WTC11 (cell line): ENCODE results near the gene CLASP1. TPM values are rescaled to one million over a fixed set of nuclear protein-coding genes. Genes with fewer than 3 reads are reported as not detected.
"Not testable (repeated sequence)": the region's sequence is repeated elsewhere in the genome, so short reads cannot be mapped to it uniquely, and the experiment has no call there.

Experiments
- ATAC-seq: fragments of 200-7000 bp; cut with Tn5 transposase; 2 replicates; pipeline ENCODE4 v1.10.0; 2021; ENCODE audit warnings: mild to moderate bottlenecking, moderate library complexity
- CTCF ChIA-PET: fragments of 300-600 bp; sonication (Branson Sonifier 250); formaldehyde crosslinking; loops from one replicate; lab custom pipeline; 2021; ENCODE audit warnings: antibody characterized with exemption; lab: Charles Lee
- POLR2A ChIA-PET: fragments of 350-600 bp; sonication (Branson Sonifier 250); formaldehyde crosslinking; loops from one replicate; lab custom pipeline; 2021; ENCODE audit warnings: antibody characterized with exemption; lab: Charles Lee
- DNase-seq: peaks from one replicate; pipeline ENCODE4 v3.0.0; 2021; ENCODE audit warnings: low spot score
- H3K27ac Mint-ChIP-seq: 2 replicates; pipeline ENCODE4 v1.8.0; 2021; ENCODE audit warnings: mixed read lengths
- H3K27me3 Mint-ChIP-seq: 2 replicates; pipeline ENCODE4 v1.8.0; 2021; ENCODE audit warnings: low read depth, mild to moderate bottlenecking, moderate library complexity, mixed read lengths
- H3K36me3 Mint-ChIP-seq: 2 replicates; pipeline ENCODE4 v1.8.0; 2021; ENCODE audit warnings: mixed read lengths
- H3K4me1 Mint-ChIP-seq: 2 replicates; pipeline ENCODE4 v1.8.0; 2022; ENCODE audit warnings: mixed read lengths
- H3K4me3 Mint-ChIP-seq: 2 replicates; pipeline ENCODE4 v1.8.0; 2021; ENCODE audit warnings: mild to moderate bottlenecking, moderate library complexity, mixed read lengths
- H3K9me3 Mint-ChIP-seq: 2 replicates; pipeline ENCODE4 v1.8.0; 2021; ENCODE audit warnings: mixed read lengths
- ATF1 ChIP-seq: sonication (generic); formaldehyde crosslinking; IDR thresholded peaks from 2 replicates; pipeline ENCODE4 v1.8.1; 2023; ENCODE audit warnings: mild to moderate bottlenecking, moderate library complexity, missing genetic modification reagents
- ESRRA ChIP-seq: sonication (generic); formaldehyde crosslinking; IDR thresholded peaks from 2 replicates; pipeline ENCODE4 v1.8.1; 2022; ENCODE audit warnings: mild to moderate bottlenecking, missing genetic modification reagents, borderline replicate concordance
- ETV6 ChIP-seq: sonication (generic); formaldehyde crosslinking; IDR thresholded peaks from 2 replicates; pipeline ENCODE4 v1.8.1; 2022; ENCODE audit warnings: mild to moderate bottlenecking, missing genetic modification reagents
- FOXK1 ChIP-seq: sonication (generic); formaldehyde crosslinking; IDR thresholded peaks from 2 replicates; pipeline ENCODE4 v1.8.0; 2022; ENCODE audit warnings: mild to moderate bottlenecking, moderate library complexity, missing genetic modification reagents
- GTF2I ChIP-seq: fragments of 250-450 bp; sonication (Bioruptor Pico); conservative IDR thresholded peaks from 2 replicates; pipeline ENCODE4 v1.4.0; 2021; ENCODE audit warnings: mild to moderate bottlenecking
- NFYB ChIP-seq: sonication (generic); formaldehyde crosslinking; conservative IDR thresholded peaks from 2 replicates; pipeline ENCODE4 v1.8.0; 2022; ENCODE audit warnings: low read depth, missing genetic modification reagents
- ZNF138 ChIP-seq: sonication (generic); formaldehyde crosslinking; conservative IDR thresholded peaks from 2 replicates; pipeline ENCODE4 v1.8.1; 2022; ENCODE audit warnings: mild to moderate bottlenecking, moderate library complexity, missing genetic modification reagents
- ZNF317 ChIP-seq: sonication (generic); formaldehyde crosslinking; IDR thresholded peaks from 2 replicates; pipeline ENCODE4 v1.8.1; 2023; ENCODE audit warnings: low read depth, mild to moderate bottlenecking, moderate library complexity, missing genetic modification reagents, borderline replicate concordance
- ZNF396 ChIP-seq: fragments of 250-450 bp; sonication (Bioruptor Pico); IDR thresholded peaks from 2 replicates; pipeline ENCODE4 v1.8.0; 2021; ENCODE audit warnings: mild to moderate bottlenecking, moderate library complexity, borderline replicate concordance
- total RNA-seq: library from RNA; stranded (reverse); gene quantifications from 3 replicates; pipeline ENCODE4 v1.2.3, GENCODE V29; 2021
- TF ChIP-seq, protein P1 (sequence below): sonication (generic); formaldehyde crosslinking; IDR thresholded peaks from 2 replicates; pipeline ENCODE4 v1.8.1; 2023; ENCODE audit warnings: mild to moderate bottlenecking, missing genetic modification reagents
- TF ChIP-seq, protein P2 (sequence below): fragments of 250-450 bp; sonication (Bioruptor Pico); IDR thresholded peaks from 2 replicates; pipeline ENCODE4 v1.8.0; 2021; ENCODE audit warnings: mild to moderate bottlenecking
- TF ChIP-seq, protein P3 (sequence below): sonication (generic); formaldehyde crosslinking; IDR thresholded peaks from 2 replicates; pipeline ENCODE4 v1.8.0; 2022; ENCODE audit warnings: missing genetic modification reagents

The CLASP1 gene
- total RNA-seq, 1 experiment from 2014 or later = 50.0 TPM

DNA sequence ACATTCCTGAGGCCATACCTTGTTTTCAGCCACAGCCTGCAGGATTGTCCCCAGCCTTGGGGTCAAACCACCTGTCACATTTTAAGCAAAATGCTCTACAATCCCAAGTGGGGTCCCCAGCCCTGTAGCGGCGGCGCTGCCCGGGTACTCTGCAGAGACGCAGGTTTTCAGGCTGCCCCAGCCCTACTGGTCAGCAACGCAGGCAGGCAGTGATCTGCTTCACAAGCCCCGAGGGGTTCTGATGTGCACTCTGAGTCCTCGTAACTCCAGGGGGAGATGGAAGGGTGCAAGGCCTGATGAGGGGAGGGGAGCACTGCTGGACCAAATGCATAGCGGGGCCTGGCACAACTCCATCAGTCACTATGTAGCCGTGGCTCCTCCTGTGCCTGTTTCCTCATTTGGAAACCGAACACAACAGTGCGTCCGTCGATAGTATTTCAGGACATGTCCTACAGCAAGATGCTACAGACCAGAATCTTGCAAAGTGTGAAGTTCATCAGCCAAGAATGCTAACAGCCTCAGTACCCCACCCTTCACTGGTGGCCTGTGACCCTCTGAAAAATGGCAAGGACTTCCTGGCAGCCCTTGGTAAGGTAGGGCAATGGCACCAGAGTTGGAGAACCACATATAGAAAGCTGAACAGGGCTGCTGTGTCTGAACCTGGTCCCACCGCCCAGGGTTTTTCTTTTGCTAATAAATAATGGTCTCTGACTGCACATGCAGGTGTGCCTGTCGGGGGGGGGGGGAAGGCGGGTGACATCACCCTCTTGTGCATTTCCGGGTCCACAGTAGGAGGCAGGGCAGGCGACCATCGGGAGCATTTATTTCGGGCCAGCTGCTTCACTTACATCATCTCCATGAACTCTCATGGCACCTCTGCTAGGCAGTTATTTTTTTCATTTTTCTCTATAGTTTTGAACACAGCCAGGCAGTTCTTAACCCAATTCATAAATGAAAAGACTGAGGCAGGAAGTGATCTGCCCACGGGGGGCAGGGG, 313.7 kb downstream of the CLASP1 start:
- Mint-ChIP-seq H3K36me3 (peaks cover 9% of the 10 kb centered on the region), H3K4me1 (peaks cover 22% of the 10 kb centered on the region), H3K9me3 (no peaks in the 10 kb centered on the region), H3K4me3 (no peak overlapping the region), H3K27ac (no peak overlapping the region), H3K27me3 (no peaks in the 10 kb centered on the region)
- POLR2A ChIA-PET = interaction anchor here (0.7 kb wide), 1 partner anchor 104 kb away, joined by 3 read pairs; no protein-coding TSS in a partner anchor
- ATAC-seq (no peak), DNase-seq (no peak)
- no peak for TF ChIP-seq NFYB (CRISPR knock-in tag)
- no peak for TF ChIP-seq FOXK1
- CTCF ChIA-PET = interaction anchor here (1.2 to 5.8 kb wide), 6 partner anchors 13 to 255 kb away, joined by 3 to 51 read pairs (median 16); no protein-coding TSS in a partner anchor

DNA sequence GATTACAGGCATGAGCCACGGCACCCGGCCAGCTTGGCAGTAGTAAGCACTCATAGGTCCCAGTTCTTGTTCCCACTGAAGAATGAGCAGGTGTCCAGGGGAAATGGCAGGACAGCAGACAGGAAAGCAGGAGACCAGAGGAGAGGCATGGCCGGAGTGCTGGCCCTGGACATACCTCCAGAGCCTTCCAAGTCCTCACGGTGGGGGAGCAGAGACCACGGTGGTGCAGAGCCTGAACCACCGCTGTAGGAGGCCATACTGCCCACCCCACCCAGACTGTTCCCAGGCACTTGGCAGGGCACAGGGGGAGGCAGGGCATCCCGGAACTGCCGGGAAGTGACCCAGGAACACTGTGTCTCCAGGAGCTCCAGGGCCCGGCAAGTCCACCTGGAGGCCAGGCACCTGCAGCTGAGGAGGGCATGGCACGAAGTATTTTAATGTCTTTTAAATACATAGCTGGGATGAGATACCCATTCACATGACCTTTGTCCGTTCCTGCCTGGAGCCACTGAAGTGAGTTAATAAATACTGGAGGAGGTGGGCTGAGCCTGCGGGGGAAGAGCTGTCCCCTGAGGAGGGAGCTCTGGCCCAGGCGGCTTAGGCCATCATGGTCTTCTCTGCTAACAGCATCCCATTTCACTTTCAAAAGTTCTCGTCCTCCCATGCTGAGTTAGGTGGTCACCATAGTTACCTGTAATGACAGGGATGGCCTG, 314.5 kb downstream of the CLASP1 start:
- ChIA-PET POLR2A (no interaction called here), CTCF (interaction anchor here (1.2 to 5.8 kb wide), 5 partner anchors 12 to 255 kb away, joined by 3 to 51 read pairs (median 16); no protein-coding TSS in a partner anchor)
- H3K27ac Mint-ChIP-seq = no peak overlapping the region
- ATAC-seq = peak; percentile 61
- no peak overlapping the region for H3K4me3 Mint-ChIP-seq
- no peaks in the 10 kb centered on the region for H3K9me3 Mint-ChIP-seq
- H3K4me1 Mint-ChIP-seq = peaks cover 22% of the 10 kb centered on the region
- H3K36me3 Mint-ChIP-seq = peaks cover under 1% of the 10 kb centered on the region
- no peak for TF ChIP-seq ZNF138
- TF ChIP-seq, protein P1, sequence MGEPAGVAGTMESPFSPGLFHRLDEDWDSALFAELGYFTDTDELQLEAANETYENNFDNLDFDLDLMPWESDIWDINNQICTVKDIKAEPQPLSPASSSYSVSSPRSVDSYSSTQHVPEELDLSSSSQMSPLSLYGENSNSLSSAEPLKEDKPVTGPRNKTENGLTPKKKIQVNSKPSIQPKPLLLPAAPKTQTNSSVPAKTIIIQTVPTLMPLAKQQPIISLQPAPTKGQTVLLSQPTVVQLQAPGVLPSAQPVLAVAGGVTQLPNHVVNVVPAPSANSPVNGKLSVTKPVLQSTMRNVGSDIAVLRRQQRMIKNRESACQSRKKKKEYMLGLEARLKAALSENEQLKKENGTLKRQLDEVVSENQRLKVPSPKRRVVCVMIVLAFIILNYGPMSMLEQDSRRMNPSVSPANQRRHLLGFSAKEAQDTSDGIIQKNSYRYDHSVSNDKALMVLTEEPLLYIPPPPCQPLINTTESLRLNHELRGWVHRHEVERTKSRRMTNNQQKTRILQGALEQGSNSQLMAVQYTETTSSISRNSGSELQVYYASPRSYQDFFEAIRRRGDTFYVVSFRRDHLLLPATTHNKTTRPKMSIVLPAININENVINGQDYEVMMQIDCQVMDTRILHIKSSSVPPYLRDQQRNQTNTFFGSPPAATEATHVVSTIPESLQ (CRISPR knock-in tag) = no peak
- TF ChIP-seq, all 79 proteins: peak for 0
- DNase-seq = peak; percentile 30
- no peaks in the 10 kb centered on the region for H3K27me3 Mint-ChIP-seq

DNA sequence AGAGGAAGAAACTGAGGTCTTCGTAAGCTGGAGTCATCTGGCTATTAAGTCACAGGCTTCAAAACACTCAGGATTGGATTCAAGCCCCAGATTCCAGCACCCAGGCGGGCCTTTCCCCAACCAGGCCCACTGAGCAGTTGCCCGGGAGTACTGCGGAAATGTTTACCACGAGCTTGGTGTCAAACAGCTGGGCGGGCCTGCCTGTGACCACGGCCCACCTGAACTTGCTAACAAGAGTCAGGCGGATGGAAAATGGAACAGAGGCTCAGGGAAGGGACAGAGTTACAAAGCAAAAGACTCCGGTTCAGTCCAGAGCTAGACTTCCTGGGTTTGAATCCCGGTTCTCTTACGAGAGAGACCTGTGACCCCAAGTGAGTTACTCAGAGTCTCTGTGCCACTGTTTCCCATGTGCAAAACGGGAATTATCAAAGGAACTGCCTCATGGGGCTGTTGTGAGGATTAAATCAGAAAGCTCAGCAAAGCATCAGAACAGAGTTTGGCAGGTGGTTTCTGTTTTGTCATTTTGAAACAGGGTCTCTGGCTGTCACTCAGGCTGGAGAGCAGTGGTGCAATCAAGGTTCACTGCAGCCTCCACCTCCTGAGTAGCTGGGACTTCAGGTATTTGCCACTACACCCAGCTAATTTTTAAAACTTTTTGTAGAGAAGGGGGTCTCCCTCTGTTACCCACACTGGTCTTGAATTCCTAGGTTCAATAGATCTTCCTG, 315.3 kb downstream of the CLASP1 start:
- Mint-ChIP-seq H3K36me3 (no peaks in the 10 kb centered on the region), H3K4me1 (peaks cover 22% of the 10 kb centered on the region), H3K4me3 (no peak overlapping the region), H3K9me3 (no peaks in the 10 kb centered on the region), H3K27me3 (no peaks in the 10 kb centered on the region), H3K27ac (no peak overlapping the region)
- TF ChIP-seq ATF1 (no peak), ZNF317 (CRISPR knock-in tag) (no peak)
- ATAC-seq = no peak
- ChIA-PET CTCF (interaction anchor here (1.2 to 5.8 kb wide), 5 partner anchors 12 to 254 kb away, joined by 3 to 51 read pairs (median 16); no protein-coding TSS in a partner anchor), POLR2A (no interaction called here)
- DNase-seq = no peak

DNA sequence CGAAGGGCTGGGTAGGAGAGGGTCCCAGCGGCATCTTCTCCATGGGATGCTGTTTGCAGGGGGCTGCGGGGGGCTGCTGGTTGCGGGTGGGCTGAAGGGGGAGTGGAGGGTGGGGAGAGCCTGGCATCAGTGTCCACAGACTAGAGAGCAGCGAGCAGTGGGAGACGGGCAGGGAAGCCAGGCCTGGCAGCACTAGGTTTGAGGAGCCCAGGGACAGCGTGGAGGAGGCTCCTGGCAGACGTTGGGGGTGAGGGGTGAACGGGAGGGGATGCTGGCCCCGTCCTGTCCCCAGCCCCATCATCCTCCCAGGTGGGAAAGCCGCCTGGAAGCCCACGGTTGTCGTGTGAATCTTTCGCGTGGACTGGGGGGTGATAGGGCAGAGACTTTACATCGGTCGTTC, 316.0 kb downstream of the CLASP1 start:
- DNase-seq (no peak), ATAC-seq (no peak)
- TF ChIP-seq GTF2I (no peak), ZNF138 (no peak), ATF1 (no peak), ESRRA (no peak), ZNF396 (no peak), ETV6 (CRISPR knock-in tag) (no peak)
- TF ChIP-seq, protein P2, sequence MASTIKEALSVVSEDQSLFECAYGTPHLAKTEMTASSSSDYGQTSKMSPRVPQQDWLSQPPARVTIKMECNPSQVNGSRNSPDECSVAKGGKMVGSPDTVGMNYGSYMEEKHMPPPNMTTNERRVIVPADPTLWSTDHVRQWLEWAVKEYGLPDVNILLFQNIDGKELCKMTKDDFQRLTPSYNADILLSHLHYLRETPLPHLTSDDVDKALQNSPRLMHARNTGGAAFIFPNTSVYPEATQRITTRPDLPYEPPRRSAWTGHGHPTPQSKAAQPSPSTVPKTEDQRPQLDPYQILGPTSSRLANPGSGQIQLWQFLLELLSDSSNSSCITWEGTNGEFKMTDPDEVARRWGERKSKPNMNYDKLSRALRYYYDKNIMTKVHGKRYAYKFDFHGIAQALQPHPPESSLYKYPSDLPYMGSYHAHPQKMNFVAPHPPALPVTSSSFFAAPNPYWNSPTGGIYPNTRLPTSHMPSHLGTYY (CRISPR knock-in tag) = no peak
- TF ChIP-seq, protein P3, sequence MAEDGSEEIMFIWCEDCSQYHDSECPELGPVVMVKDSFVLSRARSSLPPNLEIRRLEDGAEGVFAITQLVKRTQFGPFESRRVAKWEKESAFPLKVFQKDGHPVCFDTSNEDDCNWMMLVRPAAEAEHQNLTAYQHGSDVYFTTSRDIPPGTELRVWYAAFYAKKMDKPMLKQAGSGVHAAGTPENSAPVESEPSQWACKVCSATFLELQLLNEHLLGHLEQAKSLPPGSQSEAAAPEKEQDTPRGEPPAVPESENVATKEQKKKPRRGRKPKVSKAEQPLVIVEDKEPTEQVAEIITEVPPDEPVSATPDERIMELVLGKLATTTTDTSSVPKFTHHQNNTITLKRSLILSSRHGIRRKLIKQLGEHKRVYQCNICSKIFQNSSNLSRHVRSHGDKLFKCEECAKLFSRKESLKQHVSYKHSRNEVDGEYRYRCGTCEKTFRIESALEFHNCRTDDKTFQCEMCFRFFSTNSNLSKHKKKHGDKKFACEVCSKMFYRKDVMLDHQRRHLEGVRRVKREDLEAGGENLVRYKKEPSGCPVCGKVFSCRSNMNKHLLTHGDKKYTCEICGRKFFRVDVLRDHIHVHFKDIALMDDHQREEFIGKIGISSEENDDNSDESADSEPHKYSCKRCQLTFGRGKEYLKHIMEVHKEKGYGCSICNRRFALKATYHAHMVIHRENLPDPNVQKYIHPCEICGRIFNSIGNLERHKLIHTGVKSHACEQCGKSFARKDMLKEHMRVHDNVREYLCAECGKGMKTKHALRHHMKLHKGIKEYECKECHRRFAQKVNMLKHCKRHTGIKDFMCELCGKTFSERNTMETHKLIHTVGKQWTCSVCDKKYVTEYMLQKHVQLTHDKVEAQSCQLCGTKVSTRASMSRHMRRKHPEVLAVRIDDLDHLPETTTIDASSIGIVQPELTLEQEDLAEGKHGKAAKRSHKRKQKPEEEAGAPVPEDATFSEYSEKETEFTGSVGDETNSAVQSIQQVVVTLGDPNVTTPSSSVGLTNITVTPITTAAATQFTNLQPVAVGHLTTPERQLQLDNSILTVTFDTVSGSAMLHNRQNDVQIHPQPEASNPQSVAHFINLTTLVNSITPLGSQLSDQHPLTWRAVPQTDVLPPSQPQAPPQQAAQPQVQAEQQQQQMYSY (CRISPR knock-in tag) = no peak
- Mint-ChIP-seq H3K27ac (no peak overlapping the region), H3K4me3 (no peak overlapping the region), H3K4me1 (peaks cover 22% of the 10 kb centered on the region), H3K9me3 (no peaks in the 10 kb centered on the region), H3K27me3 (no peaks in the 10 kb centered on the region; the same call in 1 of the 2 replicates), H3K36me3 (no peaks in the 10 kb centered on the region)
- ChIA-PET POLR2A (no interaction called here), CTCF (interaction anchor here (2.7 kb wide), 1 partner anchor 205 kb away, joined by 16 read pairs; no protein-coding TSS in a partner anchor)

DNA sequence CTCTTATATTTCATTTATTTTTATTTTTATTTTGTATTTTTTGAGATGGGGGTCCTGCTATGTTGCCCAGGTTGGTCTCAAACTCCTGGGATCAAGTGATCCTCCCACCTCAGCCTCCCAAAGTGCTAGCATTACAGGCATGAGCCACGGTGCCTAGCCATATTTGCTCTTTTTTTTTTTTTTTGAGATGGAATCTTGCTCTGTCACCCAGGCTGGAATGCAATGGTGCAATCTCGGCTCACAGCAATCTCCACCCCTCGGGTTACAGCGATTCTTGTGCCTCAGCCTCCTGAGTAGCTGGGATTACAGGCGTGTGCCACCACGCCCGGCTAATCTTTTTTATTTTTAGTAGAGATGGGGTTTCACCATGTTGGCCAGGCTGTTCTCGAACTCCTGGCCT, 317.9 kb downstream of the CLASP1 start:
- peaks cover 15% of the 10 kb centered on the region for H3K4me1 Mint-ChIP-seq
- H3K9me3 Mint-ChIP-seq, POLR2A ChIA-PET, H3K27ac Mint-ChIP-seq, H3K36me3 Mint-ChIP-seq, DNase-seq, H3K4me3 Mint-ChIP-seq, ATAC-seq, H3K27me3 Mint-ChIP-seq: not testable (repeated sequence)
- CTCF ChIA-PET = interaction anchor here (0.9 kb wide), 1 partner anchor 25 kb away, joined by 4 read pairs; no protein-coding TSS in a partner anchor
